ENCODE measurements around the gene BCKDHB.

- TF ChIP-seq NFRKB (IDR thresholded peaks at IDR 0.05) = no peak
- no peak for TF ChIP-seq FOXA1 (IDR thresholded peaks at IDR 0.05)
- TF ChIP-seq FOXK2 (IDR thresholded peaks at IDR 0.05) = no peak
- TF ChIP-seq FOXM1 (IDR thresholded peaks at IDR 0.05; ENCODE audit: borderline replicate concordance) = no peak
- no peak for TF ChIP-seq SP1 (IDR thresholded peaks at IDR 0.05)
Measured at GRCh38 chr6:80126657-80127345, 20.3 kb downstream of the BCKDHB start.
